Activated T-cell treated with anti-CD3 and anti-CD28 coated beads, Interleukin-2, amount 50 U/mL, for 48 hours (primary cell): Measurements from ENCODE around the gene DNAJC11.

Experiments
- DNase-seq, 2 experiments: peaks; one replicate each; pipeline ENCODE4 v3.0.0-alpha.2; 2020

Gene DNAJC11

GRCh38 chr1:6597777-6598131 lies 103.9 kb downstream of the DNAJC11 start:
- no peak for DNase-seq

- DNase-seq, result no peak
Observed at GRCh38 chr1:6596886-6597776, 104.5 kb downstream of the DNAJC11 start.

- DNase-seq, result no peak
Observed at GRCh38 chr1:6596351-6596750, 105.3 kb downstream of the DNAJC11 start.

GRCh38 chr1:6594977-6595740 lies 106.5 kb downstream of the DNAJC11 start:
- DNase-seq, result no peak

GRCh38 chr1:6593810-6594209 lies 107.8 kb downstream of the DNAJC11 start:
- DNase-seq, result no peak

- DNase-seq, result no peak
Observed at GRCh38 chr1:6592865-6593593, 108.6 kb downstream of the DNAJC11 start.

- no peak for DNase-seq
Observed at GRCh38 chr1:6592441-6592840, 109.2 kb downstream of the DNAJC11 start.

GRCh38 chr1:6591644-6592043 lies 110.0 kb downstream of the DNAJC11 start:
- DNase-seq, result no peak

GRCh38 chr1:6591222-6591621 lies 110.4 kb downstream of the DNAJC11 start:
- DNase-seq, result no peak

- DNase-seq, result no peak
Observed at GRCh38 chr1:6590046-6590445, 111.6 kb downstream of the DNAJC11 start.

GRCh38 chr1:6588893-6589520 lies 112.6 kb downstream of the DNAJC11 start:
- no peak for DNase-seq

- no peak for DNase-seq
Observed at GRCh38 chr1:6588128-6588892, 113.3 kb downstream of the DNAJC11 start.

GRCh38 chr1:6587261-6588005 lies 114.2 kb downstream of the DNAJC11 start:
- no peak for DNase-seq

- DNase-seq, result no peak
Observed at GRCh38 chr1:6586404-6586816, 115.2 kb downstream of the DNAJC11 start.

GRCh38 chr1:6585841-6586240 lies 115.8 kb downstream of the DNAJC11 start:
- DNase-seq, result no peak

GRCh38 chr1:6585081-6585722 lies 116.4 kb downstream of the DNAJC11 start:
- no peak for DNase-seq
